ENCODE results near the gene PDE11A.

The PDE11A gene

DNA sequence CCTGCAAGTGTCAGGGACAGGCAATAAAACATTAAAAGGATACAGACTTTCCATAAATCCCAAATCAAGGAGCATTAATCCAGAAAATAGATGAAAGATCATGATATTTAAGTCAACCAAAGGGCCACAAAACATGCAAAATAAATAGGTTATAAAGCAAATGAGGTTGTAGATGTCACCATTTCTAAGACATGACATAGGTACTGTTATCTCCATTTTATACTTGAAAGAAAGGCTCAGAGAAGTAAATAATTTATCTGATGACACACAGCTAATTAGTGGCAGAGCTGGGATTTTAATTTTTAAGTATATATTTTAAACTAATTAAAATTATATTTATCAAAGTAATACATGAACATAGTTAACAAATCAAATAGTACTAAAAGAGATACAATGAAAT lies 378.2 kb downstream of the PDE11A start:
- DNase-seq (ENCODE audit: low read depth in 2 of 2) = no peak

DNA sequence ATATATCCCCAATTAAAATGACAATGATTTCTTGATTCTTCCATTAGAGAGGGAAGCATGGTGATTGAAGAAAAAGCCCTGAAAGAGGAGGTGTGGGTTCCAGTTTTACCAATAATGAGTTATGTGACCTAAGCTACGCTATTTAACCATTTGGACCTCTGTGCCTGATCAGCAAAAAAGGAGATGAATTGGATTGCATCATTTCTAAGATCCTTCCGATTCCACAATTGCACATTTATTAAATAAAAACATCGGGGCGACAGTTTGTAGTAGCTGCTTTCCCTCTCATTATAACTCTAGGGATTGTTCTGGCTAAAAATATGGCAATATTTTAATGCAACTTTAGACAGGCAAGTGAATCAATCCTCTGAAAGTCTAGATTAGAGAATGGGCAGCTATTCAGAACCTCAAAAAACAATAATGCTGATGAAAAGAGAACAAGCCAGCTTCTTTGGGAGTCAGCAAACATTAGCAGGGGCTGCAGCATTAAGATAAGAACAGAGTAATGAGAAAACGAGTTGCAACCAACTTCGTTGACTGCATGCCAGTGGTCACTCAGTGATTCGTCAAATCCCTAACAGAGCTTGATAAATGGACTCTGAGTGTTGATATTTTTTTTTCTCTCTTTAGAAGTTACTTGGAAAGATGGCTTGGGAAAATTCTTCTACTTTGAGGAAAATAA lies 378.8 kb downstream of the PDE11A start:
- DNase-seq (ENCODE audit: low read depth in 2 of 2) = no peak

DNA sequence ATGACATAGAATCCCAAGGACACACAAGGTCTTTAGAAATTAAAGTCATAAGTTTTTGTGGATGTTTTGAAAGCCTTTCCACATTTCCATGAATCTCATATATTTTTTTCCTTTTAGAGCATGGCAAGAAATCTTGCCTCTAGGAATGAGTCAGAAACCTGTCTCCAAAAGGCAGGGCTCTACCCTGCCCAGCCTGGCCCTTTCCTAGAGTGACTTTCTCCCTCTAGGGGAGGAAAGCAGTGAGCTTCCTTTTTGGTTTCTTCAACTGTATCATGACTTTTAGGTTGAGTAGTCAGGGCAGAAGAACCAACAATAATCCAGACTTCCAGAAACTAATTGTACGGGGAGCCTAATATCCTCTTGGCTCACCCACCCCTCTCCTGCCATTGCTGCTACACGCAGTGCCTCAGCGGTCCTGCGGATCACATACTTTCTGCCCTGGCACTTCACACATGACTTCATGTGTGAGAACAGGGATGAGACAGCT lies 379.8 kb downstream of the PDE11A start:
- DNase-seq (ENCODE audit: low read depth in 2 of 2) = no peak

DNA sequence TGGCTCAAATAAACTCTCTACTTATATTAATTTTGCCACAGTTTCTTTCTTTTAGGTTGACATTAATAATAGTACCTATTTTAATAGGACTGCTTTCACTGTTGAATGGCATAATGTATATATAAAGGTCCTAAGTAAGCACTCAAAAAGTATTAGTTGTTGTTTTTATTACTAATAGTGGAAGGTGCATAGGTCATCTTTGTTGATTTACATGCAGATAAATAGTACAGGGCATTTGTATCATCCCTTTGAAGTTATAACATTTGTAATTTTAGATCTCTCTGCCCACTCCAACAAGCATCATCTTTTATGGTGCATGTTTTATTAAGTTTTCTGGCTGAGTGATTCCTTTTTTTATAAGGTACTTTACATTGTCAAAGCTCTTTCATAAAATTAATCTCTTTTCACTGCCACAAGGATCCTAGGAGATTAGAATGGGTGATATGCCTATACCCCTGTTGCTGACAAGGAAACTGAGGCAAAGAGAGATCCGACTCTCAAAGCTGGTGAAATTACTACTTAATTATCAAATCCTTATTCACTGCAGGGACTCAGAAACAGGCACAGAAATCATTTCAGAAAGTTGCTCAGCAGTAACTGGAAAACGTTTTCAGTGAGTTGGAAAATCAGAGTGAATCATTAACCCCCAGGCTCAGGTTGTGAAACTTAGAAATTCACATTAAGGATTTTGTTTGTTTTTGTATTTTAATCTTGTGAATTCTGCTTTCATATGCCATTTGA lies 380.4 kb downstream of the PDE11A start:
- no peak for DNase-seq (ENCODE audit: low read depth in 2 of 2)

DNA sequence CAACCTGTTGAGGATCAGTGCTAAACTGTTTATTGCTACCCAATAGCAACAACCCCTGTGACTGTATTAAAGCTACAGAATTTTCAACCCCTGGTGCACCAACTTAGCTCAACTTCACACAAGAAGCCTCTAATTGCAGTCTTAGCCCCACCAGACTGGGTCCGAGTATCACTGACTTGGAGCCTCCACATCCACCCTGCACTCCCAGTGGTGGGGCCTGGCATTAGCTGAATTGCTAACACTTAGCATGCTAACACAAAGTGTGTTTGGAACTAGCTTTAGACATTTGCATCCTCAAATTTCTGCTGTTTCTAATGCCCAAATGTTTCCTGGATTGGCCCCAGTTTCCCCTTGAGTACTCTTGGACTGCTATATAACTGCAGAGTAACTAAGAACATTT lies 381.4 kb downstream of the PDE11A start:
- no peak for DNase-seq (ENCODE audit: low read depth in 2 of 2)

DNA sequence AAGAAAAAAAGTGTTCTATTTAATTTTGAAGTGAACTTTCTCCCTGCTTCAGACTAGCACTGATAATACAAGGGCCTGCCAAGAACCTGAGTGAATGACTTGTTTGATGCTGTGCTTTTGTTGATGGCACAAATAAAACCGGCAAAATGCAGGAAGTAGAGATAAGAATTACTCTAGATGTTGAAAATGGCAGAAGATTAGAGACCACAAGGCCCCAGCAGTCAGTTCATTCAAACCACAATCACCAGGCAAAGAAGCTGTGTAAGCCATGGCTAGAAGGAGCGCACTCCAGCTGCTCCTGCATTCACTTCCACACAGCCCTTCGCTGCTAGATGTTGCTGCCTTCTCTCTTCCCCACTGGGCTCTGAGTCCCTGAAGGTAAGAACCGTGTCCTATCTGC lies 383.0 kb downstream of the PDE11A start:
- DNase-seq (ENCODE audit: low read depth in 2 of 2) = no peak

DNA sequence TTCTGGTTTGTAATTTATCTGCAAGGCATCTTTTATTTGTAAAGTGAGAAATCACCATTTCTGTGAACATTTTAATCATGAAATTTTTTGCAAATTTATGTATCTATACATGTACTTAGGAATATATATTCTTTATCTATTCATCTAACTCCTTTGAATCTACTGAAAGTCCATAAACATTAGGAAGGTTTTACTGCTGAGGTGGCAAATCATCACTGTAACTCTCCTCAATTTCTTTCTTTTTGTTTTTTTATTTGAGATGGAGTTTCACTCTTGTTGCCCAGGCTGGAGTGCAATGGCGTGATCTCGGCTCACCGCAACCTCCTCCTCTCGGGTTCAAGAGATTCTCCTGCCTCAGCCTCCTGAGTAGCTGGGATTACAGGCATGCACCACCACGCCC lies 383.7 kb downstream of the PDE11A start:
- DNase-seq (ENCODE audit: low read depth in 2 of 2) = no peak

DNA sequence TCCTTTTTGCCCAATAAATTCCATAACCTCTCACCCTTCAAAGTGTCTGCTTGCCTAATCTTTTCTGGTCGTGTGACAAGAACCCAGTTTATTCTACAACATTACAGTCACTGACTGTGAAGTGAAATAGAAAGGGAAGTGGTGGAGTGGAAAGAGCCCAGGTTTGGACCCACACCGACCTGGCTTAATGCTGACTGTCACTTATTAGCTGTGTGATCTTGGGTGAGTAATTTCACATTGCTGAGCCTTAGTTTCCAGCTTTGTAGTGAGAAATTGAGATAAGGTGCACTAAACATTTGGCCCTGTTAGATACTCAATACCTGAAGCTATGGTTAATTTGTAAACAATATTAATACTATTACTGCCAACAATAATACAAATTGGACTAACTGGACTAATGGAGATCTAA lies 388.9 kb downstream of the PDE11A start:
- no peak for DNase-seq (ENCODE audit: low read depth in 2 of 2)

DNA sequence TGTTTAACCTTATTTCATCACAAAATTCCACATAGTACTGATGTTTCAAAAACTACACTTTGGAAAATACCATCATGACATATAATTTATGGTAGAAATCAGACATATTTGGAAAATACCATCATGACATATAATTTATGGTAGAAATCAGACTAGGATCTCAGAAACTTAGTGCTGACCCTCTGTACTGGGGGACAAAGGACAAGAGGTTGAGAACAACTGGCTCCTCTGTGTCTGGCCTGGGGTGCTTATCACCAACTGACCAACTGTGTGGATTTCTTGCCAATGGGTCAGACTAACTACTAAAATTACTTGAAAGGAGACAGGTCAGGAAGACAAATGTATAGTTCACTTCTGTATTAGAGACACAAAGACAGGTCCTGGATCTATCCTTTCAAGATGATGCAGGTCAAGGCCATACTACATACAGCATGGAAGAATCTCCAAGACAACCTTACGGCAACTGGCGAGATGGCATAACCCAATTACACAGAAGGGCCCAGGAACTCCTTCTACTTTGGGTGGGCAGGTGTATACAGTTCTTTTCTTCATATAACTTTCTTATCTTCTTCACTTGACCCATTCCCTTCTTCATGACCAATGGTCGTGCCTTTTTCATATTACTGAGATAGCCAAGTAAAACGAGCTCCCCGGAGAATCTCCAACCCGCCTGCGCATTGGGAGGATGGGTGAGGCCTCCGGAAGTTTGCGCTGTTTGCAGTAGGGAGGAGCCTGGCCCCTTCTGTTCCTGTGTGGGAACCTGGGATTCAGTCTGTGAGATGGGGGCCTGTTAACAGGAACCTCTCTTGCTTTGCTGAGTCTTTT lies 389.5 kb downstream of the PDE11A start:
- no peak for DNase-seq (ENCODE audit: low read depth in 2 of 2)

DNA sequence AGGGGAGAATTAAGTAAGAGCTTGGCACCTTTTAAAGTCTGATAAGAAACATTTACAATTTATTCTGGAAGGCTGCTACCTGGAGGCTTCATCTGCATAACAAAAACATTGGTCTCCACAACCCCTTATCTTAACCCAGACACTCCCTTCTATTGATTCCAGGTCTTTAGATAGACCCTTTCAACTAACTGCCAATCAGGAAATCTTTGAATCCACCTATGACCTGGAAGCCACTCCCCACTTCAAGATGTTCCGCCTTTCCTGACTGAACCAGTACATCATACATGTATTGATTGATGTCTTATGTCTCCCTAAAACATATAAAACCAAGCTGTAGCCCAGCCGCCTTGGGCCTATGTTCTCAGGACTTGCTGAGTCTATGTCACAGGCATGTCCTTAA lies 390.6 kb downstream of the PDE11A start:
- DNase-seq (ENCODE audit: low read depth in 2 of 2) = no peak

DNA sequence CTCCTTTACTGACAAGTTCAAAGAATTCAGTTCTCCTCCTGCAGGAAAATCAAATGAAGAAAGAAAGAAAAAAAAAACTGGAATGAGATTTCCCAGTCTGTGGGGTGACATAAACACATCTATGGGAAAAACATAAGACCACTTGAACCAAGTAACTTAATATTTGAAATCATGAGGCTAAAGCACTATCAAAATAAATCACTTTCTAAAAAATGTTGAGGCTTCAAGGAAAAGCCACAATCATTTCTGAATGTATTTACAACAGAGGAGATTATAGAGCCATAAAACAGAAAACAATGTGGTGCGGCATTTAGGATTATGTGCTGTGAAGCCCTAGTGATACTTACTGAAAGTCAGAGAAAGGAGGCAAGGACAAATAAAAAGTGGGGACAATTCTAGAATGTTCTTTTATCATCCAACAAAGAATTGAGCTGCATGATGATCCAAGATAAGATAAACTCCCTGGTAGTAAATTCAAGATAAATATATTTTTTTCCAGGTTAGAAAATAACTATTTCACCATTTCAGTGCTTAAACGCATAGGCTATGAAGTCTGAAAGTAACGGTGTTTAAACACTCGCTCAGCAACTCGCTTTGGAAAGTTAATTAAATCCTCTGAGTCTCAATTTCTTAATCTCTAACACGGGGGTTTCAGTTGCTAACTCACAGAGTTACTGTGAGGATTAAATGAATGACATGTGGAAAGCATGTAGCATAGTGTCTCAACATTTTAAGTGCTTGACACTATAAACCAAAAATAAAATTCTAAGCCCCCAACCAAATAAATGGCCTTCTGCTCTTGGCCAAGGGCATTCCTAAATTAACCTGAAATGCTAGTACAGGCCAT lies 391.5 kb downstream of the PDE11A start:
- no peak for DNase-seq (ENCODE audit: low read depth in 2 of 2)

DNA sequence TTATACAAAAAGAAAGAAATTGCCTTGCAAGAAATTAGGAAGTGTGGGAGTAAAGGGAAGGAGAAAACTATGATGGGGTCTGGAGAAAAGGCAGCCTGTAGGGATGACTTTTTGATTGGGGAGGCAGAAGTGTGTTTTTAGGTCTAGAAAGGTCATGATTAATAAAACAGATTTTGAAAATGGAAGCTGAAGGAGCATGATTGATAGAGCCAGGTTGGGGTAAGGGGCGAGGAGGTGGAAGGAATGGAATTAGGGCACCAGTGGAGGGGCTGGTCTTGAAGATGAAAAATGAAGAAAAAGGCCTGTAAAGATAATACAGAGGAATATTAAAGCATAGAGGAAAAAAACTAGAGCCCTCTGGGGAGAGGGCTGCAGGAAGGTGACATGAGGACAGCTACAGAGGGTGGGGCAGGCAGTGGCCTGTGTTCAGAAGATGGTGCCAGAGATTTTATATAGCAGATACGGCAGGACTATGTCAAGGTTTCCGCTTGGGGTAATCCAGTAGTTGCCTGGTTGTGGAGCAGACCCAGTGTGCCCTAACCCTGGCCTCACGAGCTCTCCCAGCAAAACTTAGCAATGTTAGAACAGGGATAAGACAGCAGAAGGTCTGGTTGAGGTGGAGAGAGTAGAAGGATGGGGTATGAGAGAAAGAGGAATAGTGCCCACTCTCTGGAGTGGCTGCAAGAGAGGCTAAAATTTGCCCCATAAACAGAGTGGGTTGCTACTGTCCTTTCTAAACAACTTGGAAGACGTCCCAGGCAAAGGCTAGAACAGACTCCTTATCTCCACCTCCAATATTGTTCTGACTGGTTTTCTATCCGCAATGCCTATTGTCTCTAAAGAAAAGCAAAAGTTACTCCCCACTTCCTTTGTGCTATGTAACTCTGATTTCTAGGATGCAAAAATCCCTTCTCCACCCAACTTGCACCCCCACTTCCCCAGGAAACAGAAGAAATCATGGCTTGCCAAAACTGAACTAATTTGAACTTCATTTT lies 392.7 kb downstream of the PDE11A start:
- no peak for DNase-seq (ENCODE audit: low read depth in 2 of 2)

DNA sequence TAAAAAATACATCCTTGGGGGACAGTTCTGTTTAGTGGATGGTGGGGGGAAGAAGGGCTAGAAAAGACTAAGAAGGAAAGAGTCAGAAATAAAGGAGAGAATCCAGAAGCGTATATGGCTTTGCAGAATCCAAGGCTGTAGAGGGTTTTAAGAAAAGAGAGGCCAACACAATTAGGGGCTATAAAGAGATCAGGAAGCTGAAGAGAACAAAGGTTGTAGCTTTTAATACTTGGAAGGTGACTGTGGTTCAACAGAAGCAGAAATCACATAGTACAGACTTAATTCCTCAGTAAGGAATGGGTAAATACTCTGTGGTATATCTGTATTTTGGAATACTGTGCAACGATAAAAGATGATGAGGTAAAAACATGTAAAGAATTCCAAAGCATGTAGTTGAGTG lies 393.6 kb downstream of the PDE11A start:
- no peak for DNase-seq (ENCODE audit: low read depth in 2 of 2)

DNA sequence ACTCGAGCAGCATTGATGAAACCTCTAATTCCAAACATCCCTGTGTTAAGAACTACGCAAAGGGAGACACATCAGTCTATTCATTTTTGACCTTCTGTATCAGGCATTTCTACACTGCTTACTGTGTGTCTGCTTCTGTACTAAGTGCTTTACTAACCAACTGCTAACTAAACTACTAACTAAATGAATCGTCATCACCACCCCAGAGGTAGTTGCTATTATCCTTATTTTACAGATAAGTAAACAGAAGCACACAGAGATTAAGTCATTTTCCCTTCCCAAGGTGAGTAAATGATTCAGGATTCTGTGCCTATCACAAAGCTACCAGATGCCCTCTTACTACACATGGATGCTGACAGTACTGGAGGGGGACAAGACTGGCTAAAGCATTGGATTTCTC lies 395.9 kb downstream of the PDE11A start:
- DNase-seq (ENCODE audit: low read depth in 2 of 2) = no peak

DNA sequence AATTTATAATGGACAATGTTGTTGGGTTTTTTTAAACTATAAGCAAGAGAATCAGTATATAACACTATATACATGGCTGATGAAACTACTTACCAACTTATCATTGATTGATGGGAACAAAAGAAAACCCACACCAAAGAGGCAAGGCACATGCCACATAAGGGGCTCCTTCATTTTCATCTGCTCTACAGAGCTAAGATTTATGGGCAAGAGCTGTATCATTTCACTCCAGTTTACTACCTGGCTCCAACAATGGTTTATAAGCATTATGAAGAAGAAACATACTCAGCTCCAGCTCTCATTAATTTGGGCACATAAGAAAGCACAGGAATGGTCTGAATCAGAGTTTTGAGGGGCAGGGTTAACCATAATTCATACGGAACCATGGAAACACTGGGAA lies 396.8 kb downstream of the PDE11A start:
- DNase-seq (ENCODE audit: low read depth in 2 of 2) = no peak

DNA sequence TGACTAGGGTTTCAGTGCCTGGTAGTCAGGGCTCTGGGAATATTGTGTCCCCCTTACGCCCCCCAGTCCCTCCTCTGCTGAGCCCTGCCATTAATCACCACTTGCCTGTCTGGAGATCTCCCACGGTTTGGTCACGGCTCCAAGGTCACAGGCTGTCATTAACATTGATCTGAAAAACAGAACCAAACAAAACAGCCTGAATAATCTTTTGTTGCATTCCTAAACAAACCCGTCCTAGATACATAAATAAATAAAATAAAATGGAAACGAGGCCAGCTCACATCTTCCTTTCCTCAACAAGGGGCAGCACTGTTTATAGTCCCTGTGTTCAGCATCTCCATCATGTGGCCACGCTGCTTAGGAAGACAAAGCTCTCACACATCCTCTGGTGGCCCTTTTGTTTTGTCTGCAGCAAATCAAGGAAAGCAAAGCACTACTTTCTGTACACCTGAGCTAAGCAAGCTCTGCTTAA lies 397.2 kb downstream of the PDE11A start:
- DNase-seq (ENCODE audit: low read depth in 2 of 2) = no peak

DNA sequence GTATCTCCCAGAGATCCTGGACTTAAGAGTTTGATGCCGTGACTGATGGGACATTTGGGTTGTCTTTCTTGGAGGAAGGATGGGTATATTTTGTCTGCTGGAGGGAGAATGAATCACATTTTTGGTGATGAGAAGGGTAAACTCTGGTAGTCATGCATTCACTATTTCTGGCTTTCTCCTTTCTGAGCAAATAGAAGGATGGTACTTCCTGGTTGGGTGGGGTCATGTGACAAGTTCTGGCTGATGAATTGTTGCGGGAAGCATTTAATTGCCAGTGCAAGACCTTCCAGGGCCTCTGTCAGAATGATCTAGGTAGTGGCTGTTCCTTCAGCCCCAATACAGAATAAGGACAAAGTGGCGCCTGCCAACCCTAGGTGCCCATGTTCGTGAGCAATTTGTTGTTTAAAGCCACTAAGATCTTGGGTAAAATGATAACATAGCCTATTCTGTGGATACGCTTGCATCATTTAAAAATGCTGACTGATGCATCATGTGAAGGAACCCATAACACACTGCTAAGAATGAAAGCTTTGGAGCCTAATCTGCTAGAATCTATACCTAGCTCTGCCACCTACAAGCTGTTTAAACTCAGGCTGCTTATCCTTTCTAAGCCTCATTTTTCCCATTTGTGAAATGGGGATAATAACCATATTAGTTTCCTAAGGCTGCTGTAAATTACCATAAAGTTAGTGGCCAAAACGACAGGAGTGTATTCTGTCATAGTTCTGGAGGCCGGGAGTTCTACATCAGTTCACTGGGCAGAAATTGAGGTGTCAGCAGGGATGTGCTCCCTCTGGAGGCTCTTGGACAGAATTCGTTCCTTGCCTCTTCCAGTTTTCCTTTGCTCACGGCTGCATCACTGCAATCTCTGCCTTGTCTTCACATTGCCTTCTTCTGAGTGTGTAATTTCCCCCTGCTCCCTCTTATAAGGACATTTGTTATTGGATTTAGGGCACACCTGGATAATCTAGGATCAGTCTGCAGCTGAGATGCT lies 398.7 kb downstream of the PDE11A start:
- no peak for DNase-seq (ENCODE audit: low read depth in 2 of 2)

DNA sequence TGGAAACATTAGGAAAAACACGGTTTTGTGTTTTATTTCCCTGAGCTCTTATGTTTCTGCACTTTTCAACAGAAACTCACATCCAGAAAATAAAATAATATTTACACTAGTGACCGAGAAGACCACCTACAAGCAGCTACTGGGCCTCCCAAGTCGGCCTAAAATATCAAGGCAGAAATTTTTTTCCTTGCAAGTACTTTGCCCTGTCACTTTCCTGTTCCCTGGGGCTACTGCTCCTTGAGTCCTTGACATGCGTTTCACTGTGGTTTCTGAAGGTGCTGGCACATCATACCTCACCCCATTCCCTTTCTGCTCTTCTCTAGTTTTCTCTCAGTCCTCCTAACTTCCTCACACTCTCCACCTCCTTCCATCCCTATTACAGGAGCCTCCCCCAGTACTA lies 400.9 kb downstream of the PDE11A start:
- DNase-seq (ENCODE audit: low read depth in 2 of 2) = no peak
